Stimulated activated CD8-positive, alpha-beta memory T cell treated with anti-CD3 and anti-CD28 coated beads, Interleukin-2, amount 100 ng/mL, for 1 hour (primary cell): ENCODE results near the gene TPCN2.
"Not testable (repeated sequence)": the region's sequence is repeated elsewhere in the genome, so short reads cannot be mapped to it uniquely, and the experiment has no call there.

Experiments
- DNase-seq, 2 donors: peaks; one replicate each; pipeline ENCODE4 v3.0.0-alpha.2; 2020; ENCODE audit warnings: low read depth in 2 of 2

TPCN2 gene

GRCh38 chr11:69127884-69128283, 79.2 kb downstream of the TPCN2 start:
- DNase-seq: no peak

GRCh38 chr11:69129053-69129452, 80.3 kb downstream of the TPCN2 start:
- no peak for DNase-seq

- DNase-seq: no peak
Observed at GRCh38 chr11:69129647-69130046, 80.9 kb downstream of the TPCN2 start.

- DNase-seq: no peak
Observed at GRCh38 chr11:69130654-69131053, 81.9 kb downstream of the TPCN2 start.

GRCh38 chr11:69131121-69131566, 82.4 kb downstream of the TPCN2 start:
- DNase-seq: no peak

- no peak for DNase-seq
Observed at GRCh38 chr11:69131644-69132300, 83.0 kb downstream of the TPCN2 start.

- no peak for DNase-seq
Observed at GRCh38 chr11:69132301-69132670, 83.6 kb downstream of the TPCN2 start.

GRCh38 chr11:69133251-69133650, 84.5 kb downstream of the TPCN2 start:
- no peak for DNase-seq

- not testable (repeated sequence) for DNase-seq
Observed at GRCh38 chr11:69134182-69134581, 85.5 kb downstream of the TPCN2 start.

GRCh38 chr11:69134957-69135356, 86.2 kb downstream of the TPCN2 start:
- no peak for DNase-seq

- no peak for DNase-seq
Observed at GRCh38 chr11:69135420-69136363, 87.0 kb downstream of the TPCN2 start.

- no peak for DNase-seq
Observed at GRCh38 chr11:69136471-69136870, 87.7 kb downstream of the TPCN2 start.

GRCh38 chr11:69137151-69137844, 88.6 kb downstream of the TPCN2 start:
- no peak for DNase-seq

GRCh38 chr11:69138265-69138664, 89.5 kb downstream of the TPCN2 start:
- no peak for DNase-seq

GRCh38 chr11:69140161-69140560, 91.4 kb downstream of the TPCN2 start:
- not testable (repeated sequence) for DNase-seq

GRCh38 chr11:69140635-69141034, 91.9 kb downstream of the TPCN2 start:
- no peak for DNase-seq

- DNase-seq: no peak
Observed at GRCh38 chr11:69141742-69142141, 93.0 kb downstream of the TPCN2 start.

- no peak for DNase-seq
Observed at GRCh38 chr11:69142895-69143294, 94.2 kb downstream of the TPCN2 start.

GRCh38 chr11:69144316-69145049, 95.8 kb downstream of the TPCN2 start:
- no peak for DNase-seq

GRCh38 chr11:69145050-69145380, 96.3 kb downstream of the TPCN2 start:
- DNase-seq: no peak

- no peak for DNase-seq
Observed at GRCh38 chr11:69148377-69148762, 99.6 kb downstream of the TPCN2 start.

GRCh38 chr11:69148806-69149205, 100.1 kb downstream of the TPCN2 start:
- no peak for DNase-seq
